Measurements from ENCODE around the gene BICD1. TPM values are rescaled to one million over a fixed set of nuclear protein-coding genes. Genes with fewer than 3 reads are reported as not detected.

The BICD1 gene
- total RNA-seq, 1 donor from 2014 or later, result 12.8 TPM

- no peak for DNase-seq (ENCODE audit: low read depth in 2 of 2)
Measured at GRCh38 chr12:32140877-32141276, 34.2 kb downstream of the BICD1 start.

GRCh38 chr12:32145096-32145495, 38.4 kb downstream of the BICD1 start:
- no peak for DNase-seq (ENCODE audit: low read depth in 2 of 2)

GRCh38 chr12:32146074-32146873, 39.6 kb downstream of the BICD1 start:
- DNase-seq (ENCODE audit: low read depth in 2 of 2), result no peak

GRCh38 chr12:32148372-32148771, 41.7 kb downstream of the BICD1 start:
- no peak for DNase-seq (ENCODE audit: low read depth in 2 of 2)

GRCh38 chr12:32149489-32149888, 42.8 kb downstream of the BICD1 start:
- no peak for DNase-seq (ENCODE audit: low read depth in 2 of 2)

- DNase-seq (ENCODE audit: low read depth in 2 of 2), result no peak
Measured at GRCh38 chr12:32151086-32151485, 44.4 kb downstream of the BICD1 start.

GRCh38 chr12:32151552-32151951, 44.9 kb downstream of the BICD1 start:
- DNase-seq (ENCODE audit: low read depth in 2 of 2), result no peak

GRCh38 chr12:32155041-32155440, 48.4 kb downstream of the BICD1 start:
- DNase-seq (ENCODE audit: low read depth in 2 of 2), result no peak

GRCh38 chr12:32155961-32156529, 49.4 kb downstream of the BICD1 start:
- no peak for DNase-seq (ENCODE audit: low read depth in 2 of 2)

GRCh38 chr12:32158525-32158924, 51.9 kb downstream of the BICD1 start:
- DNase-seq (ENCODE audit: low read depth in 2 of 2), result no peak

- no peak for DNase-seq (ENCODE audit: low read depth in 2 of 2)
Measured at GRCh38 chr12:32159381-32159780, 52.7 kb downstream of the BICD1 start.

GRCh38 chr12:32159925-32160324, 53.3 kb downstream of the BICD1 start:
- peak in 1 of 2 donors; percentile 15 for DNase-seq (ENCODE audit: low read depth in 2 of 2)

- DNase-seq (ENCODE audit: low read depth in 2 of 2), result no peak
Measured at GRCh38 chr12:32161058-32161457, 54.4 kb downstream of the BICD1 start.

GRCh38 chr12:32163596-32163995, 56.9 kb downstream of the BICD1 start:
- DNase-seq (ENCODE audit: low read depth in 2 of 2), result peak; percentile 77 to 91

GRCh38 chr12:32166510-32166909, 59.9 kb downstream of the BICD1 start:
- DNase-seq (ENCODE audit: low read depth in 2 of 2), result no peak

- DNase-seq (ENCODE audit: low read depth in 2 of 2), result no peak
Measured at GRCh38 chr12:32170437-32170998, 63.9 kb downstream of the BICD1 start.

GRCh38 chr12:32171211-32171610, 64.6 kb downstream of the BICD1 start:
- no peak for DNase-seq (ENCODE audit: low read depth in 2 of 2)

- no peak for DNase-seq (ENCODE audit: low read depth in 2 of 2)
Measured at GRCh38 chr12:32176606-32177005, 70.0 kb downstream of the BICD1 start.

GRCh38 chr12:32178341-32179010, 71.8 kb downstream of the BICD1 start:
- DNase-seq (ENCODE audit: low read depth in 2 of 2), result no peak

- no peak for DNase-seq (ENCODE audit: low read depth in 2 of 2)
Measured at GRCh38 chr12:32179011-32179395, 72.4 kb downstream of the BICD1 start.

GRCh38 chr12:32181498-32182175, 75.0 kb downstream of the BICD1 start:
- DNase-seq (ENCODE audit: low read depth in 2 of 2), result no peak

- DNase-seq (ENCODE audit: low read depth in 2 of 2), result peak in 1 of 2 donors; percentile 39
Measured at GRCh38 chr12:32183650-32184049, 77.0 kb downstream of the BICD1 start.

Measured in dermis microvascular lymphatic vessel endothelial cell (primary cell).